T-cell (primary cell): Measurements from ENCODE around the gene ADSS2. TPM values are rescaled to one million over a fixed set of nuclear protein-coding genes. Genes with fewer than 3 reads are reported as not detected.
"Not testable (repeated sequence)": the region's sequence is repeated elsewhere in the genome, so short reads cannot be mapped to it uniquely, and the experiment has no call there.

ENCODE experiments used
- ATAC-seq, 4 experiments: fragments of 200-7000 bp in 3 of 4; fragments of 150-1000 bp in 1 of 4; cut with Tn5 transposase; replicated peaks in 1 of 4; 1 replicate in 3 of 4; 2 replicates in 1 of 4; pipeline ENCODE4 v1.10.0; 2021; ENCODE audit warnings: moderate library complexity in 3 of 4, mild to moderate bottlenecking in 2 of 4, moderate number of reproducible peaks in 1 of 4
- CTCF ChIA-PET, 2 donors: fragments of 300-600 bp; sonication (Branson Sonifier 250); formaldehyde crosslinking; loops; one replicate each; lab custom pipeline; 2022; ENCODE audit warnings: antibody characterized with exemption in 2 of 2; lab: Charles Lee
- POLR2A ChIA-PET, 2 donors: fragments of 300-600 bp; sonication (Branson Sonifier 250); formaldehyde crosslinking; loops; one replicate each; lab custom pipeline; 2022; ENCODE audit warnings: antibody characterized with exemption in 2 of 2; lab: Charles Lee
- DNase-seq, 35 experiments: peaks; one replicate each; pipeline versions ENCODE4 v3.0.0 to v3.0.0-alpha.2; 2013 to 2023
- H3K27ac ChIP-seq: one replicate; pipeline ENCODE4 v1.5.1; 2013; ENCODE audit warnings: low read length
- H3K27me3 ChIP-seq, 2 experiments: replicated peaks in 1 of 2; 1 replicate in 1 of 2; 2 replicates in 1 of 2; pipeline versions ENCODE4 v1.6.1 to v1.7.0; 2013; ENCODE audit warnings: low read length in 1 of 2, mixed read lengths in 1 of 2; ENCODE audit not compliant: control insufficient read depth in 2 of 2, insufficient read depth in 2 of 2; ENCODE audit errors: extremely low read depth in 1 of 2
- H3K36me3 ChIP-seq, 2 donors: 1 replicate in 1 of 2; 2 replicates in 1 of 2; pipeline versions ENCODE4 v1.6.1 to v1.7.0; 2013; ENCODE audit warnings: low read length in 1 of 2; ENCODE audit not compliant: control insufficient read depth in 2 of 2, insufficient read depth in 1 of 2; ENCODE audit errors: extremely low read depth in 1 of 2
- H3K4me1 ChIP-seq, 2 experiments: 1 replicate in 1 of 2; 2 replicates in 1 of 2; pipeline versions ENCODE4 v1.6.1 to v1.7.0; 2013; ENCODE audit warnings: low read length in 2 of 2, mixed read lengths in 1 of 2; ENCODE audit not compliant: insufficient read depth in 2 of 2, control insufficient read depth in 1 of 2; ENCODE audit errors: extremely low read depth in 1 of 2
- H3K4me3 ChIP-seq, 2 donors: 1 replicate in 1 of 2; 2 replicates in 1 of 2; pipeline versions ENCODE4 v1.5.1 to v1.7.0; 2013; ENCODE audit warnings: mild to moderate bottlenecking in 2 of 2, low read length in 1 of 2, moderate library complexity in 1 of 2; ENCODE audit not compliant: control insufficient read depth in 1 of 2; ENCODE audit errors: extremely low read depth in 1 of 2
- H3K9me3 ChIP-seq: 2 replicates; pipeline ENCODE4 v1.7.0; 2013
- H3K27ac Mint-ChIP-seq, 2 donors: one replicate each; pipeline ENCODE4 v1.8.0; 2020 to 2021; ENCODE audit warnings: mild to moderate bottlenecking in 2 of 2, mixed read lengths in 2 of 2
- H3K27me3 Mint-ChIP-seq, 2 donors: one replicate each; pipeline ENCODE4 v1.8.0; 2021 to 2022; ENCODE audit warnings: mixed read lengths in 2 of 2
- H3K36me3 Mint-ChIP-seq: one replicate; pipeline ENCODE4 v1.8.0; 2021; ENCODE audit warnings: mixed read lengths
- H3K4me1 Mint-ChIP-seq, 3 donors: one replicate each; pipeline ENCODE4 v1.8.0; 2020 to 2022; ENCODE audit warnings: mixed read lengths in 3 of 3, mild to moderate bottlenecking in 1 of 3
- H3K4me3 Mint-ChIP-seq, 3 donors: one replicate each; pipeline ENCODE4 v1.8.0; 2020 to 2022; ENCODE audit warnings: mild to moderate bottlenecking in 3 of 3, mixed read lengths in 3 of 3, moderate library complexity in 3 of 3
- H3K9me3 Mint-ChIP-seq, 3 donors: one replicate each; pipeline ENCODE4 v1.8.0; 2020 to 2022; ENCODE audit warnings: mixed read lengths in 3 of 3
- WGBS: methylation state at CpG from one replicate; pipeline ENCODE4 v1.1.5; 2013; ENCODE audit warnings: missing lambda C conversion rate; ENCODE audit not compliant: insufficient coverage; 5-methylcytosine and 5-hydroxymethylcytosine counted together
- total RNA-seq, 35 experiments: library from RNA in 6 of 35; stranded (reverse) in 6 of 35; fragments of 120-200 nt in 1 of 35; gene quantifications; one replicate each; pipeline versions ENCODE4 v1.2.1 to v1.2.4 and lab custom pipeline; 2013 to 2026

ADSS2 gene
- total RNA-seq, 5 donors from 2014 or later (not counting 1 experiment from before 2014, with no cell fraction given): 49.6 to 53.4 (median 51.6) TPM

DNA sequence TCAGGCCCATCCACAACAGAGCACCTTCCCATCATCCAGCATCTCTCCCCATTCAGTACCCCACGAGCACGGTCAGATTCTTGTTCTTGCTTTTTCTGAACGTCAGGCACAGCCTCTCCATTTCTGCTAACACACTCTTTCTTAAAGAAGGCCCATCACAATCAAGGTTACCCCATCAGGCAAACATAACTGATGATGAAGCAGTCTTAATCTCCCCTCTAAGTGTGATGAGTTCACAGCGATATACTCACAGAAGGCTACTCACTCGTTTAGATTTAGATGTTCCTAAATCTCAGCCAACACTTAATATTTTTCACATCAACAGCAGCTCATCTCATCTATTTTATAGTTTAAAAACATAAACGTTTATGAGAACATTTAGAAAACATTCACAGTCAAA, 75.6 kb downstream of the ADSS2 start:
- Histone ChIP-seq H3K27me3 (no peaks in the 10 kb centered on the region), H3K4me3 (no peak overlapping the region), H3K27ac (no peak overlapping the region), H3K4me1 (no peaks in the 10 kb centered on the region), H3K9me3 (no peaks in the 10 kb centered on the region), H3K36me3 (no peaks in the 10 kb centered on the region)
- no peak for ATAC-seq
- no peaks in the 10 kb centered on the region for H3K4me1 Mint-ChIP-seq
- no peaks in the 10 kb centered on the region for H3K9me3 Mint-ChIP-seq
- ChIA-PET POLR2A (no interaction called here), CTCF (no interaction called here)
- peaks cover 0 to 1% of the 10 kb centered on the region in 2 donors for H3K27me3 Mint-ChIP-seq
- WGBS: 88% methylated on average over 4 of the region's 6 CpGs
- DNase-seq: no peak
- no peaks in the 10 kb centered on the region for H3K36me3 Mint-ChIP-seq
- no peak overlapping the region for H3K27ac Mint-ChIP-seq
- H3K4me3 Mint-ChIP-seq: no peak overlapping the region

DNA sequence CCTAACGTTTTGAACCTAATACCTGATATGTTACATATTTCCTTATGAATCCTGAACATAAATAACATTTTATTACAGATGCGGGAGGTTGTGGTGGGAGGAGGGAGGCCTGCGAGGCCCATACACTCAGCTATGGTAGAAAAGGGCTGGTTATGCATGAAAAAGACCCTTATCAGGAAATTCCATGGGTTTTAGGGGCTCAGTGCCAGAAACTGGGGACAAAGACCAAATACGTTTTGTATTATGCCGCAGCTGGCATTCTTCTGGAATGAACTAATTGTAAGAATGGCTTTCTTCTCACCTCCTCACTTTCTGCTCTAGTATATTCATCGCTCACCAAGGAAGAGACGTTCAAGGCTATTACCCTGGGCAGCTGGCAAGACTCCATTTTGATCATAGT, 76.7 kb downstream of the ADSS2 start:
- POLR2A ChIA-PET: no interaction called here
- Mint-ChIP-seq H3K36me3 (no peaks in the 10 kb centered on the region), H3K27ac (no peak overlapping the region), H3K9me3 (no peaks in the 10 kb centered on the region), H3K4me1 (no peaks in the 10 kb centered on the region), H3K4me3 (no peak overlapping the region), H3K27me3 (peaks cover 0 to 1% of the 10 kb centered on the region in 2 donors)
- CTCF ChIA-PET: interaction anchor here (0.6 to 0.7 kb wide), 2 partner anchors 521 to 1726 kb away, joined by 3 to 4 read pairs; no protein-coding TSS in a partner anchor
- ATAC-seq (no peak), DNase-seq (no peak)
- Histone ChIP-seq H3K27me3 (no peaks in the 10 kb centered on the region), H3K27ac (no peak overlapping the region), H3K4me3 (no peak overlapping the region), H3K36me3 (no peaks in the 10 kb centered on the region), H3K9me3 (no peaks in the 10 kb centered on the region), H3K4me1 (no peaks in the 10 kb centered on the region)
- no CpG with 5 or more reads among the region's 7 CpGs for WGBS

DNA sequence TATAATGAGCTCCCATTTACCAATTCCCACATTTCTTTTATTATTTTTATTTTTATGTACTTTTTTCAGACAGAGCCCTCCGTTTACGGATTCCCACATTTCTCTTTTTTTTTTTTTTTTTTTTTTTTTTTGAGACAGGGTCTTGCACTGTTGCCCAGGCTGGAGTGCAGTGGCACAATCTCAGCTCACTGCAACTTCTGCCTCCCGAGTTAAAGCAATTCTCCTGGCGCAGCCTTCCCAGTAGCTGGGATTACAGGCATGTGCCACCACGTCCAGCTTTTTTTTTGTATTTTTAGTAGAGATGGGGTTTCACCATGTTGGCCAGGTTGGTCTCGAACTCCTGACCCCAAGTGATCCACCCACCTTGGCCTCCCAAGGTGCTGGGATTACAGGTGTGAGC, 77.2 kb downstream of the ADSS2 start:
- H3K36me3 Mint-ChIP-seq, H3K27me3 Mint-ChIP-seq, H3K27ac ChIP-seq, H3K4me3 Mint-ChIP-seq, H3K9me3 Mint-ChIP-seq, POLR2A ChIA-PET, H3K4me3 ChIP-seq, H3K27ac Mint-ChIP-seq, H3K9me3 ChIP-seq, DNase-seq, H3K27me3 ChIP-seq, H3K4me1 Mint-ChIP-seq, ATAC-seq, H3K4me1 ChIP-seq, H3K36me3 ChIP-seq: not testable (repeated sequence)
- 100% methylated on average over 2 of the region's 6 CpGs for WGBS
- CTCF ChIA-PET: interaction anchor here in 1 of 2 donors (0.6 kb wide), 1 partner anchor 1726 kb away, joined by 4 read pairs; no protein-coding TSS in a partner anchor

DNA sequence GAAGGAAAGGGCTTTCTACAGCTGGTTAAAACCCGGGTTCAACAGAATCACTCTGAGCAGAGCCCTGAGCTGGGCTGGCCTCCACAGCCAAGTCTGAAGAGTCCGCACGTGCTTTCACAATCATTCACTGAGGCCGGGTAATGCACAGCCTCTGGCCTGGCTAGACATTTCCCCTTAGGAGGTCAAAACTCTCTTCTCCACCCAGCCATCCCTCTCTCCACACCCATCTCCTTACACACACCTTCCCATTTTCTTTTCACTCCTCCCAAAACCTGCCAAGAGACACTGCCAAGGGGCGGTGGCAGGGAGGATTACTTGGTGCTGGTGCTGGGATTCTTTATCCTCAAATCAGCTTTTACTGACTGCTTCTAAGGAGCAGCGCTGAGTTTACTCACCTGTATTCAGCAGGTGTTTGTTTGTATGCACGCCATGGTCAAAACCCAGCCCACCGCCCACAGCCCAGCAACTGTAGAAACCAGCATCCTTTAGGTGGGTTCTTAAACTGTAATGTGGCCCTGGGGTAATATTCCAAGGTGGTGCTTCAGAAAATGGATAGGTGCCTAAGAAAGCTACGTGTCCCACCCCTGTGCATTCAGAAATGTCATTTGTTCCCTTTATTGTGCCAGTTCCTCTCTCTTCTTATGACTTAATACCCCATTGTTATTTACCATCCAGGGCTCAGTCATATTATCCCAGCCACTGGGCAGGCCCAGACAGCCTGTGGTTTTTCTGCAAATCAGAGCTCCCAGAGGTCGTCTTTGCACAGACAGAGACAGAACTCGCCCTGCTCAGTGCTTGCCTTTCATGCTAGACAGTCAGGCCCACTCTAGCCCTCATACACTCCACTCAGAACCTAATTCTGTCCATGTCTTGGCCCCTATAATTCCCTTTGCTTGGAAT, 80.2 kb downstream of the ADSS2 start:
- no peak overlapping the region for H3K4me3 Mint-ChIP-seq
- no peak for ATAC-seq
- no peaks in the 10 kb centered on the region for H3K9me3 Mint-ChIP-seq
- 77% methylated on average over 7 of the region's 11 CpGs for WGBS
- no peaks in the 10 kb centered on the region for H3K4me1 Mint-ChIP-seq
- ChIA-PET POLR2A (no interaction called here), CTCF (no interaction called here)
- no peak overlapping the region for H3K27ac ChIP-seq
- no peak overlapping the region for H3K4me3 ChIP-seq
- H3K36me3 ChIP-seq: no peaks in the 10 kb centered on the region
- no peaks in the 10 kb centered on the region for H3K9me3 ChIP-seq
- no peaks in the 10 kb centered on the region for H3K27me3 ChIP-seq
- H3K4me1 ChIP-seq: no peaks in the 10 kb centered on the region
- no peak for DNase-seq
- H3K36me3 Mint-ChIP-seq: no peaks in the 10 kb centered on the region
- H3K27me3 Mint-ChIP-seq: no peaks in the 10 kb centered on the region
- no peak overlapping the region for H3K27ac Mint-ChIP-seq

DNA sequence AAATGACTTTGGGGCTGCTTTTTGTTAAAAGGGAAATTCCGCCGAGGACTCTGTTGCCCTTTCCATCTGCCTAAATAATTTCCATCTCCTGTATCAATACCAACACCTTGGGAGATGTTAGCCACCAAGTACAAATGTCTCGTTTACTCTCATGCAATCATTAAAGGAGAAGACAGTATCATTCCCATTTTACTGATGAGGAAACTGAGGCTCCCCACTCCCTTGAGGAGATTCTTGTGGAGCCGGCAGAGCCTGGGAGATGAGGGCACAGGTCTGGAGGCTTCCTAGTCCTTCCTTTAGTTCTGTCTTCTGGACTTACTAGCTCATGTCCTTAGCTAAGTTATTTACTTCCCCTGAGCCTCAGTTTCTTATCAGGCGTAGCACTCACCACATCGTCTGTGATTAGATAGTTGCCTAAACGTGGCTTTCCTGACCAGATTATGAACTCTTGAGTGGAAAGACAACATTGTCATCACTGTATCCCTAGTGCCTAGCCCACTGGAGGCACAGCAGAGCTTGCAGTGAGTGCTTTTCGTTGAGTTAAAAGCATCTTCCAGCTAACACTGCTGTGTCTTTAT, 81.6 kb downstream of the ADSS2 start:
- CTCF ChIA-PET: no interaction called here
- Mint-ChIP-seq H3K4me3 (no peak overlapping the region), H3K27me3 (no peaks in the 10 kb centered on the region), H3K36me3 (no peaks in the 10 kb centered on the region), H3K9me3 (peaks cover 0 to 3% (median 0%) of the 10 kb centered on the region in 3 donors), H3K27ac (no peak overlapping the region), H3K4me1 (no peaks in the 10 kb centered on the region)
- Histone ChIP-seq H3K27ac (no peak overlapping the region), H3K4me1 (no peaks in the 10 kb centered on the region), H3K4me3 (no peak overlapping the region), H3K36me3 (no peaks in the 10 kb centered on the region), H3K27me3 (no peaks in the 10 kb centered on the region), H3K9me3 (no peaks in the 10 kb centered on the region)
- ATAC-seq: no peak
- no CpG with 5 or more reads among the region's 8 CpGs for WGBS
- POLR2A ChIA-PET: no interaction called here
- DNase-seq: no peak

DNA sequence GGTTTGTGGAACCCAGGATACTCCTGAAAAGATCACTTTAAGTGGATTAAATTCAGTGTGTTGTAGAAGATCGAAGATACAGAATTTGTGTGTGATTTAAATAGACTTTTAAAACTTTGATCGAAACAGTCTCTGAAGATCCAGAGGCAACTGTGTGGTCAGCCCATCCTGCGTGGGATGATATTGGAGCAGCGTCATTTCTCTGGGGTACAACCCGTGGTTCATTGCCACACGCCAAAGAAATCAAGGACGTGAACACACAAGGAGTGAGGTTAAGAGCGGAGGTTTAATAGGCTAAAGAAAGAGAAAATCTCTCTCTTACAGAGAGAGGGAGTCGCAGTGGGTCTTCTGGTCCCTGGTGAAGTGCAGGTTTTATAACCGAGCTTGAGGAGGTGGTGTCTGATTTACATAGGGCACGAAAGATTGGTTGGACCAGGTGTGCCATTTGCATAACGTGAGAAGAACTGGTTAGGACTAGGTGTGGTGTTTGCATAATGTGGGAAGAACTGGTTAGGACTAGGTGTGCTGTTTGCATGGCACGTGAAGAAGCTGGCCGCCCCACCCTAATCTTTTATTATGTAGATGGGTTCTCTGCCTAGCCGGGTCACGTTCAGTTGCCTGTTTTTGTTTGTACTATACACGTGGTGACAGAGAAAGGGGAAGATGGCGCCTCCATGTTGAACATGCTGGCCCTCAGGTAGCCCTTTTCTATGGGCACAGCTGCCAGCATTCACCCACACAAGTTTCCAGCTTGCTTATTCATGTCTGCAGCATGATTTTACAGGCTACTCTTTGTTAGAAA, 82.3 kb downstream of the ADSS2 start:
- Mint-ChIP-seq H3K27ac (no peak overlapping the region), H3K4me1 (no peaks in the 10 kb centered on the region), H3K36me3 (no peaks in the 10 kb centered on the region), H3K4me3 (no peak overlapping the region), H3K27me3 (no peaks in the 10 kb centered on the region), H3K9me3 (peaks cover 5 to 10% (median 5%) of the 10 kb centered on the region in 3 donors)
- ATAC-seq: no peak
- POLR2A ChIA-PET: no interaction called here
- H3K27ac ChIP-seq: no peak overlapping the region
- no peaks in the 10 kb centered on the region for H3K36me3 ChIP-seq
- CTCF ChIA-PET: no interaction called here
- H3K4me1 ChIP-seq: no peaks in the 10 kb centered on the region
- no peaks in the 10 kb centered on the region for H3K9me3 ChIP-seq
- WGBS: 87% methylated on average over 13 of the region's 18 CpGs
- no peak overlapping the region for H3K4me3 ChIP-seq
- DNase-seq: no peak
- no peaks in the 10 kb centered on the region for H3K27me3 ChIP-seq
